ENCODE results near the gene CPZ.

Gene CPZ

GRCh38 chr4:8596891-8597290 lies 4.3 kb downstream of the CPZ start:
- no peak for DNase-seq

DNA sequence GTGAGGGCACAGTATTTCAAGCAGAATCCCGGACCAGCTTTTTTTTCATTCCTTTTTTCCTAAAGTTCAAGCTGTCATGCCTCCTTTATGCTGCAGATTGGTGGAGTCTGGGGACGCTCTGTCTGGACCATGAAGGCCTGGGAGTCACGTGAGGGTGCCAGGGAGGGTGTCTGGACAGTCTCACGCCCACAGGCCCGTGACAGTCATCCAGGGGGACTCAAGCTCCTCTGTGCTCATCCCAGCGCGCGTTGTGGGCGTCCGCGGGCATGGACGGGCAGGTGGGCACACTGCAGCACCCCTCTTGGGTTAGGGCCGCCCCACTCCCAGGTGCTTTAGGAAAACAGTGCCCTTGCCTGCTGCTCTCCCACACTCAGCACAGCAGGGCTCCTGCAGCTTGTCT lies 4.8 kb downstream of the CPZ start:
- DNase-seq: no peak

GRCh38 chr4:8597791-8598190 lies 5.2 kb downstream of the CPZ start:
- no peak for DNase-seq

DNA sequence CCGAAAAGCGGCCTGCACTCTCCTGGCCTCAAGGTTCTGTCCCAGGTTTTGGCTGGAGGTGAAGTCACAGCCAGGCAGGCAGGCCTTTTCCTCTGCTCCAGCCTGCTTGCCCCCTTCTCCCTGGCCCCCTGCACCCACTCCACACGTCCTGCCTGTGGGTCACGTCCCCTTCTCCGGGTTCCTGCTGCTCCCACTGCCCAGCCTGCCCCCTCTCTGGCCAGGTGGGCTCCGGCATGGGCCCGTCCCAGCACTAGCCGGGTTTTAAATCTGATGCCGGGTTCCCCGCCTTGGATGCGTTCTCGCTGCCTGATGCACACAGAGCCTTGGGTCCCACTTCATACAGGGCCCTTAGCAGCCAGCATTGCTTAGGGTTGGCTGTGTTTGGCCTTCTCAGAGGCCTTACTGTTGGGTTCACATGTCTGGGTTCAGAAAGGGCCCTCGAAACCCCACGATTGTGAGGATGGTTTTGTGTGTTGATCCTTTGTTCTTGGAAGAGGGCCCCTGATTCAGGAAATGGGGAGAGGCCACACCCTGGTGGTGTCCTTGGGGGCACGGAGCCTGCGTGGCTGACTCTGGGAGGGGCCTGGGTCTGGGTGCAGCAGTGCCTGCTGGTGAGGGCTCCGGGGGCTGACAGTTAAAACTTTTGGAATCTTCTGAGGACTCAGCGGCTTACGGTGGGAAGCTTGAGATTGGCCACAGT lies 6.0 kb downstream of the CPZ start:
- DNase-seq: no peak

DNA sequence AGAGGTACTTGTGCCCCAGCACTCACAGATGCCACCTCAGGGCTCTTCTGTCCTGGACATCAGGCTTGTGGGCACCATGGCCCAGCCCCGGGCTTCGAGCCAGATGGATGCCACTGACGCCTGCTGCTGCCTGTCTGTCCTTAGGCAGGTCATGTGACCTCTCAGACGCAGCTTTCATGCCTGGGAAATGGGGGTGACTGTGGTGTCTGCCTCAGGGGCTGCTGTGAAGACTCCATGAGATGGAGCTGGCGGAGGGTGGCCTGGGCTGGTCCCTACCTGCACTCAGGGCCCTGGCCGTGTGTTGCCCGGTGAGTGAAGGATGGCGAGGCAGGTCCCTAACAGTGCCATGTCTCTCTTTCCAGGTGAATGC lies 6.5 kb downstream of the CPZ start:
- DNase-seq: no peak

GRCh38 chr4:8599657-8600056 lies 7.1 kb downstream of the CPZ start:
- DNase-seq: no peak

- no peak for DNase-seq
Measured at GRCh38 chr4:8600266-8600665, 7.7 kb downstream of the CPZ start.

- DNase-seq: no peak
Measured at GRCh38 chr4:8600686-8601085, 8.1 kb downstream of the CPZ start.

DNA sequence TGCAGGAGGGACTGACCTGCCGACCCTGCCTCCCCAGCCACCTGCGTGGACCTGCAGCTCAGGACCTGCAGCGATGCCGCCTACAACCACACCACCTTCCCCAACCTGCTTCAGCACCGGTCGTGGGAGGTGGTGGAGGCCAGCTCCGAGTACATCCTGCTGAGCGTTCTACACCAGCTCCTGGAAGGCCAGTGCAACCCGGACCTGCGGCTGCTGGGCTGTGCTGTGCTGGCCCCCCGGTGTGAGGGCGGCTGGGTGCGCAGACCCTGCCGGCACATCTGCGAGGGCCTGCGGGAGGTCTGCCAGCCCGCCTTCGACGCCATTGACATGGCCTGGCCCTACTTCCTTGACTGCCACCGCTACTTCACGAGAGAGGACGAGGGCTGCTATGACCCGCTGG lies 8.5 kb downstream of the CPZ start:
- no peak for DNase-seq

DNA sequence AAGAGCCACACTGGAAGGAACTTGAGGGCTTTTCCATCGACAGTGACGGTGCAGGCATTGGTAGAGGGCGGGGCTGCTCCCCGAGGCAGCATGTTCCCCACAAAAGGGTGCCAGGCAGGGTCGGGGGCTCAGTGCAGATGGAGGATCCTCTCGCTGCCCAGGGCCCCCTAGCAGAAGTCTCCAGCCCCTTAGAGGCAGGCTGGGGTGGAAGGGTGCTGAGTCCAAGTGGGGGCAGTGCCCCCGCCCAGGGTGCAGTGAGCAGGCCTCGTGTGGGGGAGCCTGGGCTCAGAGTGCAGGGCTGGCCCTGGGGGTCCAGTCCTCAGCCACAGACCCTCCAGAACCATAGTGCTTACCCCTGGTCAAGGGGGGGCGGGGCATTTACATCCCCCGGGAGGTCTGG lies 9.0 kb downstream of the CPZ start:
- no peak for DNase-seq

GRCh38 chr4:8602686-8603430 lies 10.3 kb downstream of the CPZ start:
- no peak for DNase-seq

- DNase-seq: no peak
Measured at GRCh38 chr4:8603931-8604330, 11.4 kb downstream of the CPZ start.

- no peak for DNase-seq
Measured at GRCh38 chr4:8605289-8605688, 12.7 kb downstream of the CPZ start.

DNA sequence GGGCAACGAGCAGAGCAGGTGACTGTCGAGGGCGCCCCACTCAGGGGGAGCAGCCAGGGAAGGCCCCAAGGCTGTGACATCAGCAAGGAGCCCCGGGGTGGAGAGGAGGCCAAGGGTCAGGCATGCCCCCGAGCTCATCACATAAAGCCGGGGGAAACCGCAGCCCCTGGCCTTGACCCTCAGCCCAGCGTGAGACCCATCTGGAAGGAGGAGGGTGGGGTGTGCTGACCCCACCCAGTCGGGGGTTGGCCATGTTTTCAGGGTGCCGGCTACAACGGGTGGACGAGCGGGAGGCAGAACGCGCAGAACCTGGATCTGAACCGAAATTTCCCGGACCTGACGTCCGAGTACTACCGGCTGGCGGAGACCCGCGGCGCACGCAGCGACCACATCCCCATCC lies 13.9 kb downstream of the CPZ start:
- DNase-seq: no peak

DNA sequence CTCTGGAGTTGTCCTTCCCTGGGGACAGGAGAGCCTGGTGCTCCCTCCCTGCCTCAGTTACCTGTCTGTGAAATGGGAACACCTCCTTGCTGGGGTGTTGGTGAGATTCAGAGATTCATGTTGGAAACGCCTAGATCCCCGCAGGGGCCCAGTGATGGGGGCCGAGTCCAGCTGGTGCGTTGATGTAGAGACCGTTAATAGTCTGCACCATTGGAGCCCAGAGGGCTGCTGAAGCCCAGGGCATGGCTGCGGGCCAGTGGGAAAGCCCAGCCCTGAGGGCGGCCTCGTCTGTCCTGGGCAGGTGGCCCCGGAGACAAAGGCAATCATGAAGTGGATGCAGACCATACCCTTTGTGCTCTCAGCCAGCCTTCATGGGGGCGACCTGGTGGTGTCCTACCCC lies 14.4 kb downstream of the CPZ start:
- DNase-seq: no peak

DNA sequence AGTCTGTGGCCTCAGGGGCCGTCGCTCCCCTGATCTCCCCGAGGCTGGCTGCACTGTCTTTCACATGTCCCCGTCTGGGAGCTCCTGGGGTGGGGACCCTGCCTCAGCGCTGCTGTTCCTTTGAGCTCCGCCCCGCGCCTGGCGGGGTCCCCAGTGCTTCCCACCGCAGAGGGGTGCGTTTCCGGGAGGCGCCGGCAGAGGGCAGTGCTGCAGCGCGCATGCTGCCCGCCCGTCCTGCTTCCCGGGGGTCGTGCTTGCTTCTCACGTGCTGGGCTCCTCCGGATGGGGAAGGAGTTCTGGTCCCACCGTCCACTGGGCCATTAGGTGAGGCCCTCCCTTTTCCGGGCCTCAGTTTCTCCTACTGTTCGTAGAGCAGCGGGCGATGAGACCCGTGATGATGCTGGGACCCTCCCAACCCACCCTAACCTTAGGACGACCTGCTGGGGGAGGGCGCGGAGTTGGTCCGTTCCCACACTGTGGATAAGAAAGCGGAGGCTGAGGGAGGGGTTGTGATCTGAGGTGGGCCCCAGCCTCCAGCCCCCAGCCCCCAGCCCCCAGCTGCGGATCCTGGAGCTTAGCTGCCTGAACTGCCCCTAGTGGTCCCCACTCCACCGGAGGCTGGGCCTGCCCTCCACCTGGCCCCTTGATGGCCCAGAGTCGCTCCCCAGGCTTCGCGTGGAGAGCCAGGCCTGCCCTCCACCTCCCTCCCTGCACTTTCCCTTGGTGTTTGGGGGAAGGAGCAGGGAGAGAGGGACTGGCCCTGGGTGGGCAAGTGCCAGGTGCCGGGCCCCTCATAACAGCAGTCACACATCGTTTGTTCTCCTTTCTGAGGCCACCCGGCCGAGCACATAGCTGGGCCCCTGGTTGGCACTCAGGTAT lies 15.3 kb downstream of the CPZ start:
- no peak for DNase-seq

DNA sequence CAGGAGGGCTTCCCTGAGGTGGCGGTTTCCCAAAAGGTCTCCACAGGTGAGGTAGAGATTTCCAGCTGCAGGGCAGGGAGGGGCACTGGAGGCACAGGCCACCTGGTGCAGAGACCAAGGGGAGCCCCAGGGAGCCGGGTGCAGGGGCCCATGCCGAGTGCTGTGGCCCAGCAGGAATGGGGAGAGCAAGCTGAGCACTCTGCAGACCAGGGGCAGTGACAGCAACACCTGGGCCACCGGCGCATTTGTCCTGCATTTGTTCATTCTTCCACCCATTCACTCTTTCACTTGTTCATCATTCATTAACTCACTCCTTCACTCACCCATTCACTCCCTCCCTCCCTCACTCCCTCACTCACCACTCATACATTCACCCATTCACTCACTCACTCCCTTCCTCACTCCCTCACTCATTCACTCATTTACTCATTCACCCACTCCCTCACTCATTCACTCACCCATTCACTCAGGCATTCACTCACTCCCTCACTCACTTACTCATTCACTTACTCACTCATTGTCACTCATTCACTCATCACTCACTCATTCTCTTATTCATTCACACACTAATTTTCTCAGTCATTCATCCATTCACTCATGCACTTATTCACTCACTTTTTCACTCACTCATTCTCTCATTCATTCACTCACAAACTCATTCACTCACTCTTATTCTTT lies 16.3 kb downstream of the CPZ start:
- no peak for DNase-seq

GRCh38 chr4:8609406-8609805 lies 16.8 kb downstream of the CPZ start:
- DNase-seq: no peak

DNA sequence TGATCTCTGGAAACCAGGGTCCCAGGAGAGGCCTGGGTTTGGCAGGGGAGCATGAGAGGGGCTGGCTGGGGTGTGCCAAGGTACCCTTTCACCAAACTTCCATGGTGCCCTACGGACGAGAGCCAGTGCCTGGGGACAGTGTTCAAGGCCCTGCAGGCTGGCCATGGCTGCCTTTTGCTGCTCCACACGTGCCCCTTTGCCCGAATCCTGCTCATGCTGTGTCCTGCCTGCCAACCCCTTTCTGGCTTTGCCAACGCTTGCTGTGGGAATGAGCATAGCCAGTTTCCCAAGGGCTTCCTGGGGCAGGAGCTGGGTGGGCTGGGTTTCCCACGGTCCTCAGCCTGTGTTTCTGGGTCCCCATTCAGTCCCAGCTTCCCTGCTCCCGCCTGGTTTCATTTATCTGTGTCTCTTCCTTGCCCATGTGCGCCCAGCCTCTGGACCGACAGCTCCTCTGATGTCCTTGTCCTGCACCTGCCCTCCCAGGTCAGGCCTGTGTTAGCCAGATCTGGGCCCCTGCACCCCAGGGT lies 17.3 kb downstream of the CPZ start:
- no peak for DNase-seq

DNA sequence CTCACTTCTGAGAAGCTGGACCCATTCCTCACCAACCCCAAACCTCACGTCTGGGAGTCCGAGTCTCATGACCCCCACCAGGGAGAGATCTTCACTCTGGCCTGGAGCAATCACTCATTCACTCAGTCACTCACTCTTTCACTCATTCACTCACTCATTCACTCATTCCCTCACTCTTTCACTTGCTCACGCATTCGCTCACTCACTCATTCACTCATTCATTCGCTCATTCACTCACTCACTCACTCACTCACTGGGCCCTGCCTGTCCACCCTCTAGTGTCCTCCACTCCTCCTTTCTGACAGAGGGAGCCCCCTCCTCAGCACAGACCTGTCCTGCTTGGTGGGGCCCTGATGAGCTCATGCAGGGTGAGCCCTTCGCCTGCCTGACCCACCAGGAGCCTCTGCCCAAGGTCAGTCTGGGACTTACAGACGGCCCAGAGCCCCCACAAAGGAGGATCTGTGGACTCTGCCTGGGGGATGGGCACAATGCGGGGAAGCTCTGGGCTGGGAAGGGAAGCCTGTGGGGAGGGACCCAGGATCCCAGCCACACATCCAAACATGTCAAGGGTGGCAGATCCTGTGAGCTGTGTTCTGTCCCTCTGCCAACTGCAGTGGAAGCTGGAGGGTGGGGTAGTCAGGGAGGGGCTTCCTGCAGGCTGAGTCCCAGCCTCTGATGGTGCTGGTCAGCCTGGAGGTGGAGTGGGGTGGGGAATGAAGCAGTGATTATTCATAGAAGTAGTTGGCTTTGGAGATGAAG lies 18.5 kb downstream of the CPZ start:
- DNase-seq: no peak

DNA sequence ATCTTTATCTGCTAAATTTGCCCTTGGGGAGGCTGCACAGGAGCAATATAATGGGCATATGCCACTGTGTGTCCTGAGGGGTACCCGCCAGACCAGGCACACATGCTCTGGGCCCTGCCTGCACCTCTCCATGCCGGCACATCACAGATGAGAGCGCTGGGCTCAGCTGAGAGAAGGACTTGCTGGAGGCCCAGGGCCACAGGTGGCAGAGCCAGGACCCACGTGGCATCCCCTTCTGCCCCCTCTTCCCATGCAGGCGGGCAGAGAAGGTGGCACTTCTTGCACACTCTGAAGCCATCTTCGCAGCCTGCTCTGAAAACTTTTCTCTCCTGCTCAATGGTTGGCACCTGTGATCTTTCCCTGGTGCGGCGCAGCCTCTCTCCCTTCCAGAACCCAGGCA lies 20.1 kb downstream of the CPZ start:
- DNase-seq: no peak
